GM19099 (cell line): Measurements from ENCODE around the gene COL4A4.

ENCODE experiments used
- POLR2A ChIP-seq: IDR thresholded peaks from 3 replicates; pipeline ENCODE4 v1.6.1; 2011; ENCODE audit warnings: low read depth; ENCODE audit not compliant: insufficient read length; ENCODE audit errors: extremely low read depth

The COL4A4 gene

DNA sequence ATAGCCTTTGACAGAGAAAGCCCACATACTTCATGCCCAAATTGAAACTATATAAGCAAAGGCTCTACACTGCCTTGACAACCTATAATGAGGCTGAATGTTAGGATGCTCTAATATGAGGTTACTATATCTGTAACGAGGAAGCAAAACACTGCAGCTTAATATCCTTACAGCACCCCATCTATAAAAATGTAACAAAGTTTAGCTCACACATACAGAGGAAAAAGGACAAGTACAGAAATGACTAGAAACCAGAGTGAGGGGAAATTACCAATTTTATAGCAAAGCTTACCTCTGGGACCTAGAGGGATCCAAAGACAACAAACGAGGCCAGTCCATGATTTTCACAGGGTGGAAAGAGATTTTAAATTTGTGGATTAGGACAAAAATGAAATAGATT, 138.5 kb downstream of the COL4A4 start:
- TF ChIP-seq POLR2A = no peak

DNA sequence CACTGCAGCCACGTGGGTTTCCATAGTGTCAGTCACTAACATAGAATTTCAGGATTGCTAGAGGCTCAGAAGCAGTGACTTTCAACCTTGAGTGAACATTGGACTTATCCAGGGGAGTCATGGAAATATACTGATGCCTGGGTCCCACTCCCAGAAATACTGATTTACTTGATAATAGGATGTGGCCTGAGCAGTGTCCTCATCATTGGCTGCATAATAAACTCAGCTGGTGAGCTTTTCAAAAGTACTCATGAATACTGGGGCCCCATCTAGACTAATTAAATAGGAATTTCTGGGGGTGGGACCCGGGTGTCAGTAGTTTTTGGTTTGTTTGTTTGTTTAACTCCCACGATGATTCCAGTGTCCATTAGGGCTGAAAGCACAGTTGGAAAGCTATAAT, 141.4 kb downstream of the COL4A4 start:
- no peak for TF ChIP-seq POLR2A

- TF ChIP-seq POLR2A = no peak
These were observed 143.6 kb downstream of the COL4A4 start for GRCh38 chr2:227020416-227020815.

GRCh38 chr2:227016894-227017293, 147.1 kb downstream of the COL4A4 start:
- TF ChIP-seq POLR2A = no peak

DNA sequence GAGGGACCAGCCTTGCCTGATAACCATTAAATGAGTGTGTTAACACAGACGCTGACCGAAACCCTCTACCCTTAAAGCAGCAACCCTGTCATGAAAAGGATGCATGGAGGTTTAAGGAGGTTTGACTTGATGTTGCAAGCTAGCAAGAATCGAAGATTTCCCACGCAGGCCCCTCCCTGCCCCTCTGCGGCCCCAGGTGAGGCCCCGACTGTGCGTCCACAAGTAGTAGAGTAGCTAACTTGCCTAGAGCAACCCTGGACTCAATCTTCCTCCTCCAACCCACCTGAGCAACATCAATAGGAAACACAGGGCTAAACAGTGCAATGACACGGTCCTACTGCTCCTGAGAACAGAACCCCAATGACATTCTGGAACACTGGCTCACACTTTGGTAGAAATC, 150.1 kb downstream of the COL4A4 start:
- no peak for TF ChIP-seq POLR2A

- no peak for TF ChIP-seq POLR2A
These were observed 150.7 kb downstream of the COL4A4 start for GRCh38 chr2:227013330-227013729.

DNA sequence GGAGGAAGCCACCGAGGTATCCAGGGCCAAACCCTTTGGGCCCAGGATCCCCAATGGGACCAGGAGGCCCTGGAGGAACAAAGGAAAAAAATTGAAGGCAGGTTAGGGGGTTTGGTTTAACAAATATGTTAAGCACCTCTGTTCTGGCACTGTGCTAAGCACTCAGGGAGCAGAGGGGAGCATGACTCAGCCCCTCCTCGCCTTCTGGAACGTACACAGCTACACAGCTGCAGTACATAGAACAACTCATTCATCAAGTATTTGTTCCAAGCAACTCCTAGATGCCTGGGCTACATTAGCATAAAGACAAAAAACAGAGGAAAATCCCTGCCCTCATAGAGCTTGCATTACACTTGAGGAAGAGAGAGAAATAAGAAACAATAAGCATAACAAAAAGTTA, 153.6 kb downstream of the COL4A4 start:
- TF ChIP-seq POLR2A = no peak

DNA sequence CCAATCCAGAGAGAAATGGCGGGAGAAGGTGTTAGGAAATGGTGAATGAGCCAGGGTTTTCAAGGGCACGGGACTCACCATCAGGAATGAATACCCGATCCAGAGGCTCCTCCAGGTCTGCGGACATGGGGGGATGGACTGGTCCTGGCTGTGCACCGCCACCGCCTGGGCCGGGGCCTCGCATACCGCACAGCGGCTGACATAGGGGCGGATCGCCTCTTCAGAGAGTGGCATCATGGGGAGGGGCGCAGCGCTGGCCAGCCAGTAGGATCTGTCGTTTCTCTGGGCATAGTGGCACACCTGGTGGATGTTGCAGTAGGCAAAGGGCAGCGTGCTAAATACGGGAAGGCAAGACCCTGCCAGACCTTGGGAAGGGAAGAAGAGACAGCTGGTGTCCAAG, 156.1 kb downstream of the COL4A4 start:
- TF ChIP-seq POLR2A = no peak

DNA sequence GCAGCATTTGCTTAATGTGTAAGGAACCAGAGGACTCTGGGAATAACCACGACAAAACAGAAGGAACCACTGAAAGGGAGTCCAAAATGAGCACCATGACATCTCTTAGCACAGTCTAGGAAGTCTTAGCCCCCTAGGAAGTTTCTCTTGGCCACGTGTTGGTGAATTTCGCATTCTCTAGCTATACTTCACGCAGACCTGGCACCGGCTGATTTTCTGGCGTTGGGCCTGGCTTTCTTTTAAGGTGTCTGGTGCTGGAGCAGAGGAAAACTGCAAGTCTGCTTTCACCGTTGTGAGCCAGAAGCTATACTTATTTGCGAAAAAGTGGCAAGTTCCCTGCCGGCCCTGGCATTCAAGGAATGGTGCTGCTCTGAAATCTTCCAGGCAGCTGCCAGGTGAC, 156.9 kb downstream of the COL4A4 start:
- TF ChIP-seq POLR2A = no peak

DNA sequence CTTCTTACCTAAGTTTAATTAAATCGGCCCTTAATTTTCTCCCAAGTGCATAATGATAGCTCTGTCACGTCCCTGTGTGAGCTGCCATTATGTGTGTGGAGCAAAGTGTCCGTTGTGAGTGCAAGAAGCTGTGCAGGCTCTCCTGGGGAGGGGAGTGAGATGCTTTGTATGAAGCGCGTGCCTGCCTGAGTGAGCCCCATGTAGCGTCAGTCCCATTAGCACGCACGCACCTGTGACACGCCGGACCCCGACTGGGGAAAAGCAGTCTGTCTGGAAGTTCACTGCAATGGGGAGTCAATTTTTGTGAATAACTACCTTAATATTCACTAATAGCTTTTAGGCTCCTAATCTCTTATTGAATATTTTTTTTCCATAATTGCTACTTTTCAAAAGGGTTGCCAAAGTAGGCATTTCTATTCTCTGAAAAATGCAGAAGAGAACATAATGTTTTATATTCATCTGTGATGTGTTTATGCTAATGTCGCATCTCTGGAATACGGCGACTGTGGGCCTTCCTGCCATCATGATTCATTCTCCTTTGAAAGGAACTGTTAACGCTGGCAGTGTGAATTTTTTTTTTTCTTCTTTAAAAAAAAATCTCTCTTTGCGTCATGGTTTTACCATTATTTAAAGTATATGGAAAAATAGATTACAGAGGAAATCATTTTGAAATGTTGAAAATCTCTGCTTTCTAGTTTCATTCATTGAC, 157.7 kb downstream of the COL4A4 start:
- no peak for TF ChIP-seq POLR2A

- TF ChIP-seq POLR2A = no peak
These were observed 159.5 kb downstream of the COL4A4 start for GRCh38 chr2:227004482-227004881.

GRCh38 chr2:227000123-227000522, 163.9 kb downstream of the COL4A4 start:
- TF ChIP-seq POLR2A = no peak

DNA sequence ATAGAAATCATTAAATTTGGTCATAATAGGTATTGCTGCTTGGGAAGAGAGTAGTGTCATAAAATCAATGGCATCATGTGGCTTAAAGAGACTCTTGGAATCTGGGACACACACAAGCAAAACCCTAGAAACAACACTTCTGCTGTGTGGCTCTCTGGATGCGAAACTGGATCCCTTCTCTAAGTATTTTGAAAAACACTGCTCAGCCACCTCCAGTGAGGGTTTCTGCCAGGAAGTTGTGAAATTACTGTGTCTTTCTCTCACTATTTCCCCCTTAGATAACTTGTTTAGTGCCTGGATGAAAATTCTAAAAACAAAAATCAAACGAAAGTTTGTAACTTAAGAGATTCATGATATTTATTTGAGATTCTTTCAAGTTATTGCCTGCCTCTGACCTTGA, 164.3 kb downstream of the COL4A4 start:
- no peak for TF ChIP-seq POLR2A

DNA sequence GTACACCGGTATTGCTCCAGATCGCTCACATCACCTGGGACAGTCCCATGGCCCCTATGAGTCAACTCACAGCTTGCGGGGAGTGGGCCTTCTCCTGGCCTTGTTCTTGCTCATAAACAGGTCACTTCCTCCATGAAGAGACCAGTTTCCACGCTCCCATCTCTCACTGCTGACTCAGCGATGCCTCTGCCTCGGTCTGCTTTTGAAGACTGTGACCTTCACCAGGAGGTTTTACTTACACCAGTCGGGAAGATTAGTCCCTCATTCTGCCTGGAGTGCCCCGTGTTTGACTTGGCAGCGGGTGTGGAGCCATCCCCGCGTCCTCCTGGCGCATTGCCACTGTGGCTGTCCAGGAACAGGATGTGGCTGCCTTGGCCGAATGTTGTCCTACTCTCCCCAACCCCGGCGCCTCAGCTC, 168.4 kb downstream of the COL4A4 start:
- TF ChIP-seq POLR2A = no peak

- TF ChIP-seq POLR2A = no peak
These were observed 169.2 kb downstream of the COL4A4 start for GRCh38 chr2:226994775-226995174.

- no peak for TF ChIP-seq POLR2A
These were observed 170.8 kb downstream of the COL4A4 start for GRCh38 chr2:226993171-226993570.

GRCh38 chr2:226991663-226992062, 172.3 kb downstream of the COL4A4 start:
- TF ChIP-seq POLR2A = no peak
